Activated CD8-positive, alpha-beta memory T cell treated with anti-CD3 and anti-CD28 coated beads, Interleukin-2, amount 50 U/mL, for 1 hour (primary cell): ENCODE results near the gene RPL36A.

ENCODE experiments used
- DNase-seq: peaks from one replicate; pipeline ENCODE4 v3.0.0-alpha.2; 2020; ENCODE audit errors: extremely low read depth

RPL36A gene

GRCh38 chrX:101393530-101394305 is 2.9 kb downstream of the RPL36A start:
- no peak for DNase-seq

- DNase-seq = no peak
These were observed 3.6 kb downstream of the RPL36A start for GRCh38 chrX:101394372-101394771.

DNA sequence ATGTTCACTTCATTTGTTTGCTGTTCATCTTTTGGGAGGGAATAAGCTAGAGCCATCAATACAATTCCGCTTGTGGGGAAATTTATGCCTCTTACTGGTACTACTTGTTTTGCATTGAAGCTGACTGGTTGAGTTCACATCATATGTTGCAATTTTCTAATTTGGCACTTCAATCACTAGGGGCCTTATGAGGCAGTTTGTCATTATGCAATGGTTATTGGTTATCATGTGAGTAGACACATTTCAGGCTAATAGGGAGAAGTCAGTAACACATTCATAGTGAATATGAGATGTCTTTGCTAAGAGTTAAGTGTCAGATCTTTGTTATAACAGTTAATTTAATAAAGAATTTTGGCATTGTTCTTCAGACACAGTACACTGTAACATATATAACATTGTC is 5.0 kb downstream of the RPL36A start:
- DNase-seq = no peak

GRCh38 chrX:101397779-101398178 is 7.0 kb downstream of the RPL36A start:
- DNase-seq = no peak

- DNase-seq = no peak
These were observed 7.9 kb downstream of the RPL36A start for GRCh38 chrX:101398694-101399093.

DNA sequence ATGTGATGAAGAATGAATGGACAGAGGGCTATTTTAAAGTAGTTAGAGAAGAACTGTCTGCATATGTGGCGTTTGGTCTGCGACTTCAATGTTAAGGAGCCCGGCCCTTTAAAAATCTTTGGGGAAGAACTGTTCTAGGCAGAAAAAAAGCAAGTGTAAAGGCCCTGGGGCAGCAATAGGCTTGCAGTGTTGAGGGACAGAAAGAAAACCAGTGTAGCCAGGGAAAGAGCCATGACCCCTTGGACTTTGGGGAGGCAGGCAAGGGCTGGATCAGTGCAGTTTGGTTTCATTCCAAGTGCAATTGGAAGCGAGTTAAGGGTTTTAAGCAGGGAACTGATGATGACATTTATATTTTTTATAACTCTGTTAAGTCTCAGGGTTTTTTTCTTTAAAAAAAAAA is 9.0 kb downstream of the RPL36A start:
- no peak for DNase-seq

- DNase-seq = no peak
These were observed 16.4 kb downstream of the RPL36A start for GRCh38 chrX:101407167-101407747.

DNA sequence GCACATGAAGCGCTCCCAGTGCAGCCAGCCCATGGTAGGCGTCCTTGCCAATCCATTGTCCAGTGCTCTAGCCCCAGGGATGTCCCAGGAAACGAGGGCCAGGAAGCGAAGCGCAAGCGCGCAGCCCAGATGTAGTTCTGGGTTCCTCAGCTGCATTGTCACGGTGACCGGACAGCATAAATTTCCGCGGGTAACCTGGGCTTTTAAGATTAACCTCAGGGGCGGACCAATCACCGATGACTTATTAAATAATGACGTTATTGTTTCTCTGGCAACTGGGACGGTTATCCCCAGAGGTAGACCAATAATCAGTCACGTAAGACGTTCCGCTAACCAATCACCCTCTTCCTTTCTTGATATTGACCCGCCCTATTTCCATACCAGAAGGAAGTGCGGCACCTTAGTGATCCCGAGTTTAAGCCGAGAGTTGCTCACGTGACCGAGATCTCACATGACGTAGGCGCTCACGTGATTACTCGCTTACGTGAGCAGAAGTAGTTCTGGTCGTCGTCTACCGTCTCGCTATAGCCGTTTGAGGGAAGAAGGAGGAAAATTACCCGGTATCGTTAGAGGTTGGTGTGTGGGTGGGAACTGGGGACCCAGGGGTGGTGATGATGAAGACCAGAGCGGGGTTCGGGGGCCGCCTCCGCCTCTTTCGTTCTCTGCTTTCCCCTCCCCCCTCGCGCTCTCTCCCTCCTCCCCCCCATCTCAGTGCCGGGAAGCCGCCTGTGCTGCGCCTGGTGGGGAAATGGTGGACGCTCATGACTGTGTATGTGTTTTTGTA is 17.1 kb downstream of the RPL36A start, which contains the start of the genes GLA and HNRNPH2:
Gene GLA (minus strand): TSS at position 178 of the 784 bp plus-strand sequence. CDS start 22 bp downstream, at position 156.
Gene HNRNPH2 (plus strand): TSS at position 475 of the 784 bp plus-strand sequence. CDS start 3,767 bp downstream, outside the sequence.
- DNase-seq = peak; percentile 75

- no peak for DNase-seq
These were observed 17.7 kb downstream of the RPL36A start for GRCh38 chrX:101408532-101408841.

DNA sequence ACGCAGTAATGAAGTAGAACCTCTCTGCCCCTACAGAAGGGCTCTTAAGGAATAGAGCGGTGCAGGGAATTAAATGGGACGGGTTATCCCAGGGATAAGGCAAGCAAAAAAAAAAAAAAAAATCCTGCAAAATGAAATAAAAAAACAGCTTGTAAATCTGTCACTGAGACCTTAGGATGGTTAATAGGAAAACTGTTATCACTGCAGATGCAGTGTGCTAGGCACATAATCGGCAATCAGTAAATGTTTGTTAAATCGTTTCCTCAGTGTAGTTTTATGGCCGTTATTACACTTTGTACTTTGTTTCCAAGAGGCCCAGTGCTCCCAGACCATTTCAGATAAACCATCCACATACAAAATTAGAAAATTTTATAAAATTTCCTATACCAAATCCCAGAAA is 18.2 kb downstream of the RPL36A start:
- DNase-seq = no peak

DNA sequence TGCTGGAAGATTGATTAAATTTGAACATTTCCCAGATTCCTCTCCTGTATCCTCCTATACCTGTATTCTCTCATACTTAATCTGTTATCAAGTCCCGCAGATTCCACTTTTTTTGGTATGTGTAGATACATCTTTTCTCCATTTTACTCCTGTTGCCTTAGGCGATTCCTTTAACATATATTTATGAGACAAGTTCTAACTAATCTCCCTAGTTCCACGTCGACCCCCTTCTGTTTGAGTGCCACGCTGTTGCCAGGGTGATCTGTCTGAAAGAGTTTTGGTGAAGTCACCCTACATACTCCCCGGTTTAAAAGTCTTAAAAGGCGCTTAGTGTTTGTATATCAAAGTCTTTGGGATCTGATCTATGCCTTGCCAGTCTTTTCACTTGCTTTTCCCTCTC is 19.6 kb downstream of the RPL36A start:
- no peak for DNase-seq

- no peak for DNase-seq
These were observed 21.2 kb downstream of the RPL36A start for GRCh38 chrX:101411984-101412383.

- peak; percentile 18 for DNase-seq
These were observed 24.7 kb downstream of the RPL36A start for GRCh38 chrX:101415180-101416145.

GRCh38 chrX:101416691-101417090 is 25.9 kb downstream of the RPL36A start:
- no peak for DNase-seq

- DNase-seq = no peak
These were observed 26.4 kb downstream of the RPL36A start for GRCh38 chrX:101417190-101417589.

DNA sequence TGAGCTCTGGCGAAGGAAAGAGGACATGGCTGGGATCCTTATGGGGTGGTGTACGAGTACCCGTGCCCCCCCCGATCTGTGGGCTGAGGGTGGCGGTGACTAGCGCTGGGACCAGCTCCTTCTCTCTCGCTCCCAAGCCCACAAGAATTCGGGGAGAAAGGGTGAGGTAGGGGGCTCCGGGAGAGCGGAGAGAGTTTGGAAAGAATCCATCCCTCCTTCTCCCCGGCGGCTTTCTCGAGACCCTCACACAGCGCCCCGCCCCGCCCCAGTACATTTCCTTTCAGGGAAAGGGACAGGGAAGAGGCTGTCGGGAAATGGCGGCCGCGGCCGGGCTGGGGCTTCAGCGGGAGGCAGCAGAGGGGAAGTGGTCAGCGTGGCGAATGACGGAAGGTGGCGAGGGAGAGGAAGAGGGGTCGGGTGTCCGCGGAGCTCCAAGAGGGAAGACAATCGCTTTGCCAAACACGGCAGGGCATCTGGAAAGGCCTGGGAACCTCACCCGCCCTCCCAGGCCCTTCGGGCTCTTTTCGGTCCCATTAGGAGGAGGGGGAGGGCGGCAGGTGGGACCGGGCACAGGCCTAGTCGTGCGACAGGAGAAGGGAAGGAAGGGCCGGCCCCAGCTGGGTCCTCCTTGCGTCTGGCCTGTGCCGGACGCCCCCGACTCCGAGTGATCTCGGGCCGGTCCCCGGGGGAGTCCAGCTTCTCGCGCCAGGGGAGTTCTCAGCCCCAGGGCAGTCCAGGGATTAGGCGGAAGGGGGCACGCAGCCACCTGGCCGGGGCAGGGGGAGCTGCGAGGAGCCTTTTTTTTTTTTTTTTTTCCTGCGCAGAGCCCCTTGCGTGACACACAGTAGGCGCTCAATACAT is 27.4 kb downstream of the RPL36A start:
- DNase-seq = no peak

GRCh38 chrX:101419489-101419888 is 28.7 kb downstream of the RPL36A start:
- no peak for DNase-seq

DNA sequence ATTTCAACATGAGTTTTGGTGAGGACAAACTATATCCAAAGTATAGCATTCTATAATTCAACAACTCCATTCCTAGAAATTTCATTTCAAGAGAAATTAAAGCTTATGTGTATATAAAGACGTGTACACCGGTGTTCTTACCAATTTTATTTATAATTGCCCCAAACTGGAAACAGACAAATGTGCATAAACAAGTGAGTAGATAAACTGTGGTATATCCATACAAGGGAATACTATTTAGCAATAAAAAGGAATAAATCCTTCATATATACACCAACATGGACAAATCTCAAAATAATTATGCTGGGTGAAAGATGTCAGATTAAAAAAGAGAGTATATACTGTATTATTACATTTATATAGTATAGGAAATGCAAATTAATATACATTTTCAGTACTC is 37.1 kb downstream of the RPL36A start:
- DNase-seq = no peak

DNA sequence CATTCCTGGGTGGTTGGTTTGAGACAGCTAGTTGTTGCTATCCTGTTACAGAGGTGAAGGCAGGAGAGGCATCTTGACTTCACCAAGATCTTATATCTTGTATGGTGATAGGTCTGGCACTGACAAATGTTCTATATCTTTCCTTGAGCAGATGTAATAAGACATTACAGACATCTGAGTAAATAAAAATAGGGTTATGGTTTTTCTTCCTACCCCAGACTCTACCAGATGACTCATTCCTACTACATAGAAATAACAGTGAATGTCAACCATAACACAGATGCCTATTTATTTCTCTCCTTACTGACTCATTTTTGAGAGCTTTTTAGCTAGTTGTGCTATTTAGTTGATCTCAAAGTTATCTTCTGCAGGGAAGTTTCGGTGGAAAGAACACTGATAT is 39.1 kb downstream of the RPL36A start:
- DNase-seq = no peak

GRCh38 chrX:101430457-101431078 is 39.8 kb downstream of the RPL36A start:
- no peak for DNase-seq
